NOMO-1 treated with dmso at 0.1 percent for 144 hours (cell line): ENCODE measurements around the gene USP15.
"Not testable (repeated sequence)": the region's sequence is repeated elsewhere in the genome, so short reads cannot be mapped to it uniquely, and the experiment has no call there.

Experiments used
- DNase-seq: peaks from one replicate; lab custom pipeline; 2025; ENCODE audit not compliant: unreplicated experiment; lab: John Stamatoyannopoulos, UW

USP15 gene

DNA sequence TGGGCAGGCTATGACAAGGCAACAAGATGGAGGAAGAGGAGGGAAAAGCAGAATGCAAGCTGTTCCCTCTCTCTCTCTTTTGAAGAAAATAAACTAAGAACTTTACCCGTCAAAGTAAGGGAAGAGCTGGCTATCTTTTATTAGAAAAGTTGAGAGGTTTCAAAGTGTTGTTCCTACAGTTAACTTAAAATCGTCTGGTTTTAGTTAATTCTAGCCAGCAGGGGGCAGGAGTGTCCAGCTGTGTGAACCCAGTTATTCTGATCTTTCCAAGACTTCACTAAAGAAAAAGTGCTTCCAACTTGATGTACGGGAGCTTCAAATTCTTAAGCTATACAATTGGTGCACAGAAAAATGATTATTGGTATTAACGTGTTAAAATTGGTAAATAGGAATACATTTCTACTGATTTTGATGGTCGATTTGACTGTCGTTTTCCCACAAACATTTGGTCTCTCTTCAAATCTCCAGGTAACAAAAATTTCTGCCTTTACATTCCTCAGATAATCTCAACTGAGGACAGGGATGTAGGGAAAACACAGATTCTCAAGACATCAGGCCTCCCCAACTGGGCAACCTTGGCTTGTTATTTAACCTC is 178.0 kb downstream of the USP15 start:
- no peak for DNase-seq

GRCh38 chr12:62446754-62447452 is 186.7 kb downstream of the USP15 start:
- no peak for DNase-seq

DNA sequence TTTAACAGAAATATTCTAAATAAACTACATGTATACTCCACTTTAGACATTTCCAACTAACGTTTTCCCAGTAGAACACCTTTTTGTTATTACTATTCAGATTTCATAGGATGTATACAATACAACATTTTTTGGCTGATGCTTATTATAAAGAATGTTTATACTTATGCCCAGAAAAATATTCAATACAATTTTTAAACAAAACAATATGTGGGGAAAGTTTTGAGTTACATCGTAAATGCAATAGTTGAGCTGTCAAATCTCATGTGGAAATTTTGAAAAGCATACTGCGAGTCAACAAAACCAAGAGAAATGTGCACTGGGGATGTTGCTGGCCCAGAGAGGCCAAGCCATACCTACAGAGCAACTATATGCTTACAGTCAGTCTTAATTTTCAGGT is 188.2 kb downstream of the USP15 start:
- DNase-seq, result no peak

DNA sequence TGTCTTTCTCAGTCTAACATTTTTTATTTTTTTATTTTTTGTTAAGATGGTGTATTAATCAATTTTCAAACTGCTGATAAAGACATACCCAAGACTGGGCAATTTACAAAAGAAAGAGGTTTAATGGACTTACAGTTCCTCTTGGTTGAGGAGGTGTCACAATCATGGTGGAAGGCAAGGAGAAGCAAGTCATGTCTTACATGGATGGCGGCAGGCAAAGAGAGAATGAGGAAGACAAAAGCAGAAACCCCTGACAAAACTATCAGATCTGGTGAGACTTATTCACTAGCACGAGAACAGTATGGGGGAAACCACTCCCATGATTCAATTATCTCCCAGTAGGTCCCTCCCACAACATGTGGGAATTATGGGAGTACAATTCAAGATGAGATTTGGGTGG is 195.2 kb downstream of the USP15 start:
- not testable (repeated sequence) for DNase-seq

DNA sequence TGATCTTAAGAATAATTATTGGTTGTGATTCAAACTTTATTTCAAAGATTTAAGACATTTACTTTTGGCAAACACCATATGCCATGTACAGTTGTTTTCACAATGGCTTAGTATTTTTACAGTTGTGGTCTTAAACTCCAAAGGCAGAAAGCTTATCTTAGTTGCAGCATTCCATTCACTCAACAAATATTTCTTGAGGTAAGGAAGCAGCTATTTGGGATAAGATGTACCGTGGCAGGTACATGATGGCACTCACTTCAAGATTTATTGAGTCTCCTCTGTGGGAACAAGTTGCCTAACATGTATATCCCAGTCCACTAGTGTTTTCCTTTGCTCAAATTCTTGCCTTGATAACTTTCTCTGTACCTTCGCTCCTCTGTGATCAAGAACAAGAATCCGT is 198.4 kb downstream of the USP15 start:
- no peak for DNase-seq

DNA sequence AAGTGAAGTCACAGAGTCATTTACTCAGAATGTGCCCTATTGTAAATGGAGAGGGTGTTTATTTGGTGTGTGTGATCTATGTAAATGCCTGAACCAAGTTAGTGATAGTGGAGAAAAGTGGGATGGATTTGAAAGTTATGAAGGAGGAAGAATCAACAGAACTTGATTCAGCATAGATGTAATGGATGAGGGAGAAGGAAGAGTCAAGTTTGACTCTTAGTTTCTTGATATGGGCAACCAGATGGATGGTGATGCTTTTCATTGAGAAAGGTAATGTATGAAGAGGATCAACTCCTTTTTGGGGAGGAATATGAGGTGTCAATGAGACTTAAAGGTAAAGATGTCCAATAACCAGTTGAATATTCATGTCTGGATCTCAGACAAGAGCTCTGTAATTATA is 199.8 kb downstream of the USP15 start:
- no peak for DNase-seq

DNA sequence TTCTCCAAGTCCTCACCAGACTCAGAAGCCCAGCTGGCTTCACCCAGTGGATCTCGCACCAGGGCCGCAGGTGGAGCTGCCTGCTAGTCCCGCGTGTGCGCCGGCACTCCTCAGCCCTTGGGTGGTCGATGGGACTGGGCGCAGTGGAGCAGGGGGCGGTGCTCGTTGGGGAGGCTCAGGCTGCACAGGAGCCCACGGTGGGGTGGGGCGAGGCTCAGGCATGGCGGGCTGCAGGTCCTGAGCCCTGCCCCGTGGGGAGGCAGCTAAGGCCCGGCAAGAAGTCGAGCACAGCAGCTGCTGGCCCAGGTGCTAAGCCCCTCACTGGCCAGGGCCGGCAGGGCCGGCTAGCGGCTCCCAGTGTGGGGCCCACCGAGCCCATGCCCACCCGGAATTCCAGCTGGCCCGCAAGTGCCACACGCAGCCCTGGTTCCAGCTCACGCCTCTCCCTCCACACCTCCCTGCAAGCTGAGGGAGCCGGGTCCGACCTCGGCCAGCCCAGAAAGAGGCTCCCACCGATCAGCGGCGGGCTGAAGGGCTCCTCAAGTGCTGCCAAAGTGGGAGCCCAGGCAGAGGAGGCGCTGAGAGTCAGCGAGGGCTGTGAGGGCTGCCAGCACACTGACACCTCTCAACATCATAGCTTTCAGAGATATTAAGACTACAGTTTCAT is 201.1 kb downstream of the USP15 start:
- not testable (repeated sequence) for DNase-seq

- not testable (repeated sequence) for DNase-seq
These were observed 203.0 kb downstream of the USP15 start for GRCh38 chr12:62463252-62463651.
